Measurements from ENCODE around the gene SARM1.
"Not testable (repeated sequence)": the region's sequence is repeated elsewhere in the genome, so short reads cannot be mapped to it uniquely, and the experiment has no call there.

SARM1 gene

GRCh38 chr17:28413804-28414203, 42.3 kb downstream of the SARM1 start:
- no peak for TF ChIP-seq CTCF (IDR thresholded peaks at IDR 0.05; ENCODE audit: insufficient read depth, low read depth, low read length, missing control alignments)
- no peak for DNase-seq (ENCODE audit: low read depth)

GRCh38 chr17:28415886-28416285, 44.4 kb downstream of the SARM1 start:
- no peak overlapping the region for H3K4me3 ChIP-seq (ENCODE audit: low read length)
- no peak for TF ChIP-seq CTCF (IDR thresholded peaks at IDR 0.05; ENCODE audit: insufficient read depth, low read depth, low read length, missing control alignments)
- DNase-seq (ENCODE audit: low read depth), result no peak

More at GRCh38 chr17:28413804-28414203, 42.3 kb downstream of the SARM1 start:
- no peak overlapping the region for H3K4me3 ChIP-seq (ENCODE audit: low read length)

- peak; percentile 78 for DNase-seq (ENCODE audit: low read depth)
- H3K4me3 ChIP-seq (ENCODE audit: low read length), result no peak overlapping the region
- TF ChIP-seq CTCF (IDR thresholded peaks at IDR 0.05; ENCODE audit: insufficient read depth, low read depth, low read length, missing control alignments), result peak; percentile 91
Measured at GRCh38 chr17:28416703-28417311, 45.3 kb downstream of the SARM1 start.

GRCh38 chr17:28421787-28422305, 50.4 kb downstream of the SARM1 start:
- no peak for DNase-seq (ENCODE audit: low read depth)
- TF ChIP-seq CTCF (IDR thresholded peaks at IDR 0.05; ENCODE audit: insufficient read depth, low read depth, low read length, missing control alignments), result no peak
- H3K4me3 ChIP-seq (ENCODE audit: low read length), result no peak overlapping the region

- H3K4me3 ChIP-seq (ENCODE audit: low read length), result no peak overlapping the region
- no peak for TF ChIP-seq CTCF (IDR thresholded peaks at IDR 0.05; ENCODE audit: insufficient read depth, low read depth, low read length, missing control alignments)
- no peak for DNase-seq (ENCODE audit: low read depth)
Measured at GRCh38 chr17:28425206-28425605, 53.7 kb downstream of the SARM1 start.

- DNase-seq (ENCODE audit: low read depth), result peak; percentile 19
- TF ChIP-seq CTCF (IDR thresholded peaks at IDR 0.05; ENCODE audit: insufficient read depth, low read depth, low read length, missing control alignments), result peak; percentile 42
Measured at GRCh38 chr17:28426081-28426519, 54.6 kb downstream of the SARM1 start.

GRCh38 chr17:28427371-28427770, 55.9 kb downstream of the SARM1 start:
- no peak for TF ChIP-seq CTCF (IDR thresholded peaks at IDR 0.05; ENCODE audit: insufficient read depth, low read depth, low read length, missing control alignments)
- H3K4me3 ChIP-seq (ENCODE audit: low read length), result no peak overlapping the region
- no peak for DNase-seq (ENCODE audit: low read depth)

More at GRCh38 chr17:28426081-28426519, 54.6 kb downstream of the SARM1 start:
- no peak overlapping the region for H3K4me3 ChIP-seq (ENCODE audit: low read length)

- not testable (repeated sequence) for DNase-seq (ENCODE audit: low read depth)
Measured at GRCh38 chr17:28427982-28428381, 56.5 kb downstream of the SARM1 start.

More at GRCh38 chr17:28427982-28428381, 56.5 kb downstream of the SARM1 start:
- H3K4me3 ChIP-seq (ENCODE audit: low read length), result not testable (repeated sequence)
